HUES64 (cell line): ENCODE data around the gene SSBP2.

Experiments
- H3K27ac ChIP-seq: 2 replicates; pipeline ENCODE4 v1.7.0; 2013; ENCODE audit warnings: low read depth, low read length, inconsistent platforms
- H3K27me3 ChIP-seq: 2 replicates; pipeline ENCODE4 v1.6.1; 2013; ENCODE audit warnings: mild to moderate bottlenecking, low read length; ENCODE audit not compliant: insufficient read depth
- H3K36me3 ChIP-seq: 2 replicates; pipeline ENCODE4 v1.6.1; 2013; ENCODE audit warnings: mild to moderate bottlenecking, low read length; ENCODE audit not compliant: insufficient read depth
- H3K4me1 ChIP-seq: 2 replicates; pipeline ENCODE4 v1.6.1; 2013; ENCODE audit warnings: mild to moderate bottlenecking, low read length, moderate library complexity; ENCODE audit not compliant: insufficient read depth
- H3K4me3 ChIP-seq: 2 replicates; pipeline ENCODE4 v1.5.1; 2013; ENCODE audit warnings: mild to moderate bottlenecking, low read length, moderate library complexity
- H3K9ac ChIP-seq: 2 replicates; pipeline ENCODE4 v1.6.1; 2013; ENCODE audit warnings: mild to moderate bottlenecking, low read depth, low read length
- H3K9me3 ChIP-seq: 2 replicates; pipeline ENCODE4 v1.6.1; 2013; ENCODE audit warnings: low read depth, low read length; ENCODE audit not compliant: insufficient read depth
- WGBS: fragments of 150-250, 120-280 bp; methylation state at CpG from one replicate; pipeline ENCODE4 v1.1.7; 2013; ENCODE audit warnings: missing lambda C conversion rate; 5-methylcytosine and 5-hydroxymethylcytosine counted together

Gene SSBP2

DNA sequence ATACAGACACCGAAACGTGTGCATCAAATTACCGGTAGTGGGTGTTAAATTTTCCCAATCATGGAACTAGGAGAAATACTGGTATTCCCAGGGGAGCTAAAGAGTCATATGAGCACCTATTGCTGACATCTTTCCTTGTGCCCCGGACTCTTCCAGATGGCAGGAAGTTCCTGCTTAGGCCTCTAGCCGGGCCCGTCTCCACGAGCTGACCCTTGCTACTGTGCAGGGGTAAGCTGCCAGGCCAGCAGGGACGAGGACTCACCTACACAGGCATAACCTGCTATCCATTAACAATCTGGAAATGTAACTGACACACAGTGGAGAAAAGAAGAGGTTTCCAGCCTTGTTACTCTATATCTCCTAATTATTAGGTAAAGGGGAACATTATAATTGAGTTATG lies 16.2 kb upstream of the SSBP2 start:
- H3K27ac ChIP-seq = no peak overlapping the region
- peaks cover 13% of the 10 kb centered on the region for H3K4me1 ChIP-seq
- H3K4me3 ChIP-seq = no peak overlapping the region
- H3K27me3 ChIP-seq = no peaks in the 10 kb centered on the region
- WGBS = 92% methylated on average over 8 of the region's 8 CpGs
- H3K9me3 ChIP-seq = no peaks in the 10 kb centered on the region
- no peaks in the 10 kb centered on the region for H3K36me3 ChIP-seq
- no peak overlapping the region for H3K9ac ChIP-seq

DNA sequence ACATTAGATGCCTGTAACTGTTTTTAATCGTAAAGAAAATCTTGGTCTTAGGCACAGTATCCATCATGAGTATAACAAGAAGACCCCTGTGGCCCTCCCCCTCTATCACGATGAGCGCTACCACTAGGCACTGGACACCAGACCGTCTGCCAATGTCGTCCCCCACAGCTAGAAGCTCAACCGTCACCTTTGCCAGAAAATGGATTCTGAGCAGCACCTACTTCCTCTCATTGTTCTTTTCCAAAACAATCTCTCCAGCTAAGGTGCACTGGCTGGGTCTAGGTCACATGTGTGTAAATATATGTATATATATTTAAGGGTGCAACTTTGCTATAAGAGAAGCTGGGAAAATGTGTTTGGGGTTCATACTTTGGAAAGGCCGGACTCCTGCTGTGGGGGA lies 15.7 kb upstream of the SSBP2 start:
- Histone ChIP-seq H3K4me3 (no peak overlapping the region), H3K27me3 (no peaks in the 10 kb centered on the region), H3K36me3 (no peaks in the 10 kb centered on the region), H3K9me3 (no peaks in the 10 kb centered on the region), H3K27ac (no peak overlapping the region), H3K9ac (no peak overlapping the region), H3K4me1 (peaks cover 13% of the 10 kb centered on the region)
- 97% methylated on average over 7 of the region's 7 CpGs for WGBS

DNA sequence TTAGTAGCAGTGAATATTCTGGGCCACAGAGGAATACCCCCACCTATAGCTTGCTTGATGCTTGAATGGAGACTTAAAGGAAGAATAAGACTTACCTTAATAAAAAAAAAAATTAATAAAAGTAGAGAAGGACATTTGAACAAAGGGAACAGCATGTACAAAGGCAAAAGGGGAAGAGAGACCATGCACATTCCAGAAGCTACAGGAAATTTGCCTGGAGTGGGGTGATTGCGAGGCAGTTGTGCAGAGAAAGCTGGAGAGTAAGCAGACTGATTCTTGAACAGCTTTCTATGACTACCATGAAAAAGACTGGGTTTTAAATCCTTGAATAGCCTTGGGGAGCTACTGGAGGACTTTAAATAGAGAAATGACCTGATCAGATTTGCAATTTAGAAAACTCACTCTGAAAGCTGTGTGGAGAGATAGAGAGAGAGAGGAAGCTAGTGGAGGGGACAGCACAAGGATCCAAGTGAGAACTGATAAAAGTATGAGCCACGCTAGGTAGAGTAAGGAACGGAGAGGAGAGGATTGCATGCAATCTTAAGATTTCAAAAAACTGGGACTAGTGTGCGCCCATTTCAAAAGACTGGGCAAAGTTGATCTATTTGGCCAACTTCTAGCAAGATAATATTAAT lies 12.5 kb upstream of the SSBP2 start:
- Histone ChIP-seq H3K4me3 (no peak overlapping the region), H3K9ac (no peak overlapping the region), H3K9me3 (no peaks in the 10 kb centered on the region), H3K27ac (no peak overlapping the region), H3K36me3 (no peaks in the 10 kb centered on the region), H3K27me3 (no peaks in the 10 kb centered on the region), H3K4me1 (peaks cover 22% of the 10 kb centered on the region)
- WGBS = 89% methylated on average over 4 of the region's 4 CpGs

DNA sequence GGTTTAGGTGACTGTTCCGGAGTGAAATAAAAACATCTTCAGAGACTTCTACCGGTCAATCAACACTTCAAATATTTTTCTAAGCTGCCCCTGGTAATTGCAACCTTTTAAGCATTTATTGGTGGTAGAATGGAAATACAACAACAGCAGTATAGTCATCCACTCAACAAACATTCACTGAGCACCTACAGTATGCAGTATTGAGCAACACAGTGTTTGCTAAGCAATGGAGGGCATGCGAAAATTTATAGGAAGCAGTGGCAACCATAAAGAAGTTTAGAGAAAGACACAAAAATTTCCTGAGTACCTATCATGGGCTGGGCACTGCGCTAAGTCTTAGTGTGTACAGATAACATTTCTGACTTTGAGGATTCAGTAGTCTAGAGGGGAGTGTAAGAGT lies 12.0 kb upstream of the SSBP2 start:
- Histone ChIP-seq H3K36me3 (no peaks in the 10 kb centered on the region), H3K9ac (no peak overlapping the region), H3K27ac (no peak overlapping the region), H3K4me1 (peaks cover 19% of the 10 kb centered on the region), H3K4me3 (no peak overlapping the region), H3K9me3 (no peaks in the 10 kb centered on the region), H3K27me3 (no peaks in the 10 kb centered on the region)
- 96% methylated on average over 3 of the region's 4 CpGs for WGBS

DNA sequence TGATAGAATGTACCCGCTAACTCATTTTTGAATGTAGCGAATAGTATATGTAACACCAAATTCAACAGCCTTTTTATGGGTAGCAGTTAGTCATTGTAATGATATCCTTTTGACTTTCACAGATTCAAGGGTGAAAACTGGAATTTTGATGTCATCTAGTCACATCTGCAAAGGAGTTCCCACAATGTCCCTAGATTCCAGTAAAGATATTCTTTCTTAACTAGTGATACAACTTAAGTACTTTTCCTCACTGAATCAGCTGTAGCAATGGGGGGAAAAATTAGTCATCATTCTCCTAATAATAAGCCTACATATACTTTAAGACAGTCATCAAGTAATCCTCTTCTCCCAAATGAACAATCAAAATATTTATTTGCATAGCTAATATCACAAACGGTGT lies 11.5 kb upstream of the SSBP2 start:
- WGBS = 97% methylated on average over 3 of the region's 3 CpGs

DNA sequence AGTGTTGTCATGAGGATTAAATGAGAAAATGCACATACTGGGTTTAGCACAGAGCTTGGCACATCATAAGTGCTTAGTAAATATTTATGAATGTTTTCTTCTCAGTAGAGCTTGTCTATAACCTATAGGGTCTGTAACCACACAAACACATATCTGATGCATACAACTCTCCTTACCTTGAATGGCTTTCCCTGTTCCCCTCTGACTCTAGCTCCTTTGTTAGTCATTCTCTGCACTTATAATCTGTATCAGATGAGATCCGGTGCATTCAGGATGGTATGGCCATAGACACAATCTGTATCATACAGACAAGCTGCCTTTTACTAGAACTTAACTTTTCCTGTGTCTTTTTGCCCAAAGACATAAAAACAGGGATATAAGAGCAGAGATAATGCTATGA lies 11.1 kb upstream of the SSBP2 start:
- H3K9me3 ChIP-seq = no peaks in the 10 kb centered on the region
- WGBS = 98% methylated on average over 1 of the region's 1 CpG
- H3K36me3 ChIP-seq = no peaks in the 10 kb centered on the region
- no peak overlapping the region for H3K4me3 ChIP-seq
- H3K27me3 ChIP-seq = no peaks in the 10 kb centered on the region
- no peak overlapping the region for H3K27ac ChIP-seq
- no peak overlapping the region for H3K9ac ChIP-seq
- H3K4me1 ChIP-seq = peaks cover 14% of the 10 kb centered on the region

More for the DNA sequence above, 11.5 kb upstream of the SSBP2 start:
- Histone ChIP-seq H3K27ac (no peak overlapping the region), H3K9me3 (no peaks in the 10 kb centered on the region), H3K27me3 (no peaks in the 10 kb centered on the region), H3K4me1 (peaks cover 15% of the 10 kb centered on the region), H3K36me3 (no peaks in the 10 kb centered on the region), H3K9ac (no peak overlapping the region), H3K4me3 (no peak overlapping the region)

DNA sequence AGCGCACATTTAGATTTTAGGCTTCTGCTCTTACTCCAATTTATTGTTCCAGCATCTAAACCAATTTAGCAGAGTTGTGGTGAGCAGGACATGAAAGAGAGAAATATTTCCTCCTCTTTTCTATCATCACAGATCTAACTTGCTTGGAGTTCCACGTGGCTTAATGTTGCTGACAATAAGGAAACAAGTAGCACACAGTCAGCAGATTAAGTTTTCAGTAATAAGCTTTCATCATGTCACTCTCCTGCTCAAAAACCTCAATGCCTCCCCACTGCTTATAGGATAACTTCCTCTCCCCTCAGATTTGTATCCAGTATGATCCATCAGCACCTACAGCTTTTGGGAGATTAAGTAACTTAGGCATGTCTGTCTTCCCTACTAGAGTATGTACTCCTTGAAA lies 10.4 kb upstream of the SSBP2 start:
- Histone ChIP-seq H3K27me3 (no peaks in the 10 kb centered on the region), H3K27ac (no peak overlapping the region), H3K4me1 (peaks cover 20% of the 10 kb centered on the region), H3K36me3 (no peaks in the 10 kb centered on the region), H3K9ac (no peak overlapping the region), H3K9me3 (no peaks in the 10 kb centered on the region), H3K4me3 (no peak overlapping the region)
- WGBS = 82% methylated on average over 2 of the region's 2 CpGs

DNA sequence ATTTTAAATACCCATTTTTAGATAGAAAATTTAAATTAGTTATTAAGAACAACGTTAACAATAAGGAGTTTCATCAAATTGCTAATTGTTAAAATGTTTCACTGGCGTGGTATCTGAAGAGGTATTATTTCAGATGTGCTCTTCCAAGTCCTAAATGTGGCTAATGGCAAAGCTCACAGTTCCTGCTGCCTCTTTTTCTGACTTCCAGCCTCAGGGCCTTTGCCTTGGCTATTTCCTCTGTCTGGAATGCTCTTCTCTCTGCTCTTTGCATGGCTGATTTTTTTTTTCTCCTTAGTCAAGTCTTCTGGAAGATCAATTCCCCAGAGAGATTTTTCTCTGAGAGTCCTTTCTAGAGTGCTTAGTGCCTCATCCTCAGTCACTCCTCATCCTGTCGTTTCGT lies 9.6 kb upstream of the SSBP2 start:
- WGBS = 93% methylated on average over 4 of the region's 4 CpGs
- H3K9ac ChIP-seq = no peak overlapping the region
- no peaks in the 10 kb centered on the region for H3K27me3 ChIP-seq
- H3K36me3 ChIP-seq = no peaks in the 10 kb centered on the region
- H3K27ac ChIP-seq = no peak overlapping the region
- H3K4me1 ChIP-seq = peaks cover 28% of the 10 kb centered on the region
- no peak overlapping the region for H3K4me3 ChIP-seq
- H3K9me3 ChIP-seq = no peaks in the 10 kb centered on the region

DNA sequence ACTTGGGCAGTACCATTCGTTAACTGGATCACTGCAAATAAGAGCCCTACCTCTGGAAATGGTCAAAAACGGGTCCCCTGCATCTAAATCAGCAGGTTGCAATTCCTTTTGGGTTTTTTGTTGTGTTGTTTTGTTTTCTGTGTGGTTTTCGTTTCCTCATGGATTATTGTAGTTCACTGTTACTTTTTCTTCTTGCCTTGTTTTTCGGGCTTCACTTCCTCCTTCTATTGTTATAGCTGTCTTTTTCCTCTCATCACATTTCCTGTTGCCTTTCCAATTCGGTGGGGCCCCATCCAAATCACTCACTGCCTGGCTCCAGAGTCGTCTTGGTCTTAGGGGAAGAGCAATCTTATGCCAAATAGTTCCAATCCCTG lies 8.7 kb upstream of the SSBP2 start:
- WGBS = 54% methylated on average over 6 of the region's 6 CpGs
- Histone ChIP-seq H3K27ac (no peak overlapping the region), H3K36me3 (no peaks in the 10 kb centered on the region), H3K9me3 (no peaks in the 10 kb centered on the region), H3K4me3 (no peak overlapping the region), H3K27me3 (no peaks in the 10 kb centered on the region), H3K9ac (no peak overlapping the region), H3K4me1 (peaks cover 37% of the 10 kb centered on the region)

DNA sequence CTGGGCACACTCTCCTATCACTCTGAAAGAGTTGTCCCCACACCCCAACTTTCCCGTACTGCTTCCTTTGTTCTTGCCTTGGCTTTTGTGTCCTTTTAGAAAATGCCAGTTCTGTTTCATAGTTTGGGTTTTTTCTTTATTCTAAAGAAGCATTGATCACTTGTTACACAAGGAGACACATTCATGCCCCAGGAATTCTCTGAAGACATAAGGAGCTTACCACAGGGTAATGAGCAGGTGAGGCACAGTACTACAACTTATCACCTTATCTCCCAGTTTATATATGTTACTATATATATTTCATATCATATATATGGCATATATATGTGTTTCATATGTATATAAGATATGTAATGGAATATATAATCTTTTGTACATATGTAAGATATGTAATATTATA lies 6.5 kb upstream of the SSBP2 start:
- Histone ChIP-seq H3K27ac (no peak overlapping the region), H3K27me3 (peaks cover 6% of the 10 kb centered on the region), H3K9me3 (no peaks in the 10 kb centered on the region), H3K36me3 (no peaks in the 10 kb centered on the region), H3K9ac (no peak overlapping the region), H3K4me1 (peaks cover 59% of the 10 kb centered on the region), H3K4me3 (no peak overlapping the region)
- 80% methylated on average over 1 of the region's 1 CpG for WGBS

DNA sequence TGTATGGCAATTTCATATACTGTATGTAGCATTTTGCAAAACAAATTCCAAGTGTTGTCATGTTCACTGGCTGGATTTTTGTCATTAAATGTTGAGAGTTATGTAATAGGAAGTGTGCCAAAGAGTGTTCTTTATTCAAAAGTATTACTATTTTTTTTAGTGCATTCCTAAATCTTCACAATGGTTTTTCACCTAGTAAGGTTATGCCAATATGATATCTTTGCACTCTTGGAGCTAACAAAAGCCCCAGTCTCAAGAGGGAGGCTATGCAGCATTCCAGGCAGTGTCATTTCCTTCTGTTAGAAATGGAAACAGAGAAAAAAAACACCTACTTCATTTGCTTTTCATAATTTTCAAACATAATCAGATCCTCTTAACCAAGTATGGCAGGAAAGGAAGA lies 5.1 kb upstream of the SSBP2 start:
- H3K4me3 ChIP-seq = no peak overlapping the region
- peak overlapping the region; percentile 75; the same call in 1 of the 2 replicates for H3K27ac ChIP-seq
- H3K9ac ChIP-seq = no peak overlapping the region
- H3K36me3 ChIP-seq = no peaks in the 10 kb centered on the region
- H3K27me3 ChIP-seq = peaks cover 10% of the 10 kb centered on the region
- H3K9me3 ChIP-seq = no peaks in the 10 kb centered on the region
- peaks cover 65% of the 10 kb centered on the region for H3K4me1 ChIP-seq

DNA sequence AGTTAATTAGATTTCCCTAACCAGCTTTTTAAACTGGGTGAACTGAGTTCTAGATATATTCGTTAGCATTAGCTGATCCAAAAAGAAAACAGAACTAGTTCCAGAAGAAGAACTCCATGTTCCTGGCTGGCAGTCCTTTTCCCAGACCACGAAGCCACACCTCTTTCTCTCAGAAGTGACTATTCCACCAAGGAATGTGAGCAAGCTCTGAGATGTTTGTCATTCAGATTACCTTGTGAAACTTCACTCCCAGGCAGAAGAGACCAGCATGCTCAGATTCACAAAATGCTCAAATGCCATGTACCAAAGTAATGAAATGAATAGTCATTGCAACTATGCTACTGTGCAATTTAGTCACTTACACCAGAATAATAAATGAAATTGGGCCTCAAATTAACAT lies 4.4 kb upstream of the SSBP2 start:
- Histone ChIP-seq H3K27me3 (peaks cover 10% of the 10 kb centered on the region), H3K27ac (peak overlapping the region; percentile 75), H3K9me3 (no peaks in the 10 kb centered on the region), H3K4me3 (peak overlapping the region; percentile 15; the same call in 1 of the 2 replicates), H3K36me3 (no peaks in the 10 kb centered on the region), H3K9ac (peak overlapping the region; percentile 33; the same call in 1 of the 2 replicates), H3K4me1 (peaks cover 65% of the 10 kb centered on the region)
- 7% methylated on average over 2 of the region's 2 CpGs for WGBS
